ENCODE results near the gene CPNE2. TPM values are rescaled to one million over a fixed set of nuclear protein-coding genes. Genes with fewer than 3 reads are reported as not detected.
A peak's percentile ranks its signal among the peaks of the same experiment; 100 is the strongest.

The CPNE2 gene
- total RNA-seq, 1 experiment from 2014 or later = 43.4 TPM

GRCh38 chr16:57045694-57046381, 46.5 kb upstream of the CPNE2 start:
- Histone ChIP-seq H3K4me1 (ENCODE audit: control insufficient read depth, insufficient read depth, low read length) (no peaks in the 10 kb centered on the region), H3K36me3 (ENCODE audit: control insufficient read depth, insufficient read depth, low read length) (no peaks in the 10 kb centered on the region), H3K27me3 (ENCODE audit: control insufficient read depth, insufficient read depth, low read length) (no peaks in the 10 kb centered on the region), H3K9me3 (ENCODE audit: control insufficient read depth, insufficient read depth, low read depth, low read length) (no peaks in the 10 kb centered on the region), H3K27ac (ENCODE audit: low read length) (no peak overlapping the region), H3K4me3 (ENCODE audit: low read depth in 2 of 2, low read length in 2 of 2) (no peak overlapping the region)
- ChIA-PET POLR2A (interaction anchor here (0.7 kb wide), 1 partner anchor 115 kb away, joined by 3 read pairs; no protein-coding TSS in a partner anchor), CTCF (interaction anchor here (0.6 to 1.0 kb wide), 5 partner anchors 64 to 214 kb away, joined by 3 to 10 read pairs (median 4); no protein-coding TSS in a partner anchor)
- ATAC-seq (peak; percentile 84), DNase-seq (ENCODE audit: low read depth, low spot score) (peak; percentile 13)
- no peak for TF ChIP-seq TCF7L2 (IDR thresholded peaks at IDR 0.05; ENCODE audit: low read depth, low read length)
- TF ChIP-seq, protein P1, sequence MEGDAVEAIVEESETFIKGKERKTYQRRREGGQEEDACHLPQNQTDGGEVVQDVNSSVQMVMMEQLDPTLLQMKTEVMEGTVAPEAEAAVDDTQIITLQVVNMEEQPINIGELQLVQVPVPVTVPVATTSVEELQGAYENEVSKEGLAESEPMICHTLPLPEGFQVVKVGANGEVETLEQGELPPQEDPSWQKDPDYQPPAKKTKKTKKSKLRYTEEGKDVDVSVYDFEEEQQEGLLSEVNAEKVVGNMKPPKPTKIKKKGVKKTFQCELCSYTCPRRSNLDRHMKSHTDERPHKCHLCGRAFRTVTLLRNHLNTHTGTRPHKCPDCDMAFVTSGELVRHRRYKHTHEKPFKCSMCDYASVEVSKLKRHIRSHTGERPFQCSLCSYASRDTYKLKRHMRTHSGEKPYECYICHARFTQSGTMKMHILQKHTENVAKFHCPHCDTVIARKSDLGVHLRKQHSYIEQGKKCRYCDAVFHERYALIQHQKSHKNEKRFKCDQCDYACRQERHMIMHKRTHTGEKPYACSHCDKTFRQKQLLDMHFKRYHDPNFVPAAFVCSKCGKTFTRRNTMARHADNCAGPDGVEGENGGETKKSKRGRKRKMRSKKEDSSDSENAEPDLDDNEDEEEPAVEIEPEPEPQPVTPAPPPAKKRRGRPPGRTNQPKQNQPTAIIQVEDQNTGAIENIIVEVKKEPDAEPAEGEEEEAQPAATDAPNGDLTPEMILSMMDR (IDR thresholded peaks at IDR 0.05) = peak; percentile 80
- in situ Hi-C loops (cut with HindIII; ENCODE audit: low pct_unique_long_range_greater_than_20kb, low sequenced_read_pairs) (no loop called here), intact Hi-C loops (cut with micrococcal nuclease; ENCODE audit: unreplicated experiment) (loop anchor here (10.0 kb wide), 1 partner anchor 81 kb away; the partner anchor contains the start of gene CETP)
- BruUV-seq (replicated peaks) = no TSS peak

DNA sequence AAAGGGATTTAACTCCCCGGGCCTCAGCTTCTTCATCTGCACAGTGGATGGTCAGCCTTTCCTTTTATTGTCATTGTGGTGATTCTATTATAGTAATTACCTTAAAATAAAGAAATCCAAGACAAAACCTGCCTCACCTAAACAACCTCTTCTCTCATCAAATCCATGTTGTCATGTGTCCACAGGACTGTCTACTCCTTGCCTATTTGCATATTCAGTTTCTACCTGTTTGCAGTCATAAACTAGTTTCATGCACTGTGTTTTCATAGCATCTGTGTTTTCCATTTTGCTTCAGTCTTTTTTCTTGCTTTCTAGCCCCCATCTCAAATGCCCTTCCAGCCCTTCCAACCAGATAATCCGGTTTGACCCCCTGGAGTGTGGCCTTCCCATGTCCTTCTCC, 44.3 kb upstream of the CPNE2 start:
- BruUV-seq (replicated peaks) = no TSS peak
- intact Hi-C loops (cut with micrococcal nuclease; ENCODE audit: unreplicated experiment) = loop anchor here (10.0 kb wide), 1 partner anchor 83 kb away; the partner anchor contains the start of gene CETP
- ATAC-seq (no peak), DNase-seq (ENCODE audit: low read depth, low spot score) (no peak)
- Histone ChIP-seq H3K9me3 (ENCODE audit: control insufficient read depth, insufficient read depth, low read depth, low read length) (no peaks in the 10 kb centered on the region), H3K4me1 (ENCODE audit: control insufficient read depth, insufficient read depth, low read length) (no peaks in the 10 kb centered on the region), H3K4me3 (ENCODE audit: low read depth in 2 of 2, low read length in 2 of 2) (no peak overlapping the region), H3K27me3 (ENCODE audit: control insufficient read depth, insufficient read depth, low read length) (no peaks in the 10 kb centered on the region), H3K36me3 (ENCODE audit: control insufficient read depth, insufficient read depth, low read length) (no peaks in the 10 kb centered on the region), H3K27ac (ENCODE audit: low read length) (no peak overlapping the region)
- TF ChIP-seq, protein P2, sequence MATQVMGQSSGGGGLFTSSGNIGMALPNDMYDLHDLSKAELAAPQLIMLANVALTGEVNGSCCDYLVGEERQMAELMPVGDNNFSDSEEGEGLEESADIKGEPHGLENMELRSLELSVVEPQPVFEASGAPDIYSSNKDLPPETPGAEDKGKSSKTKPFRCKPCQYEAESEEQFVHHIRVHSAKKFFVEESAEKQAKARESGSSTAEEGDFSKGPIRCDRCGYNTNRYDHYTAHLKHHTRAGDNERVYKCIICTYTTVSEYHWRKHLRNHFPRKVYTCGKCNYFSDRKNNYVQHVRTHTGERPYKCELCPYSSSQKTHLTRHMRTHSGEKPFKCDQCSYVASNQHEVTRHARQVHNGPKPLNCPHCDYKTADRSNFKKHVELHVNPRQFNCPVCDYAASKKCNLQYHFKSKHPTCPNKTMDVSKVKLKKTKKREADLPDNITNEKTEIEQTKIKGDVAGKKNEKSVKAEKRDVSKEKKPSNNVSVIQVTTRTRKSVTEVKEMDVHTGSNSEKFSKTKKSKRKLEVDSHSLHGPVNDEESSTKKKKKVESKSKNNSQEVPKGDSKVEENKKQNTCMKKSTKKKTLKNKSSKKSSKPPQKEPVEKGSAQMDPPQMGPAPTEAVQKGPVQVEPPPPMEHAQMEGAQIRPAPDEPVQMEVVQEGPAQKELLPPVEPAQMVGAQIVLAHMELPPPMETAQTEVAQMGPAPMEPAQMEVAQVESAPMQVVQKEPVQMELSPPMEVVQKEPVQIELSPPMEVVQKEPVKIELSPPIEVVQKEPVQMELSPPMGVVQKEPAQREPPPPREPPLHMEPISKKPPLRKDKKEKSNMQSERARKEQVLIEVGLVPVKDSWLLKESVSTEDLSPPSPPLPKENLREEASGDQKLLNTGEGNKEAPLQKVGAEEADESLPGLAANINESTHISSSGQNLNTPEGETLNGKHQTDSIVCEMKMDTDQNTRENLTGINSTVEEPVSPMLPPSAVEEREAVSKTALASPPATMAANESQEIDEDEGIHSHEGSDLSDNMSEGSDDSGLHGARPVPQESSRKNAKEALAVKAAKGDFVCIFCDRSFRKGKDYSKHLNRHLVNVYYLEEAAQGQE (IDR thresholded peaks at IDR 0.05; ENCODE audit: insufficient read depth in 1 of 2, low read depth in 2 of 2, low read length in 1 of 2) = no peak
- TF ChIP-seq POLR2AphosphoS5 (IDR thresholded peaks at IDR 0.05; ENCODE audit: low read depth, low read length) = no peak
- TF ChIP-seq, protein P1 (IDR thresholded peaks at IDR 0.05) = no peak
- TF ChIP-seq SIN3A (IDR thresholded peaks at IDR 0.05; ENCODE audit: borderline replicate concordance, insufficient read depth, low read depth, low read length) = no peak
- TF ChIP-seq TCF7L2 (IDR thresholded peaks at IDR 0.05; ENCODE audit: low read depth, low read length) = no peak
- in situ Hi-C loops (cut with HindIII; ENCODE audit: low pct_unique_long_range_greater_than_20kb, low sequenced_read_pairs) = no loop called here
- CTCF ChIA-PET = no interaction called here
- POLR2A ChIA-PET = no interaction called here
